ENCODE data around the gene AGGF1.

DNA sequence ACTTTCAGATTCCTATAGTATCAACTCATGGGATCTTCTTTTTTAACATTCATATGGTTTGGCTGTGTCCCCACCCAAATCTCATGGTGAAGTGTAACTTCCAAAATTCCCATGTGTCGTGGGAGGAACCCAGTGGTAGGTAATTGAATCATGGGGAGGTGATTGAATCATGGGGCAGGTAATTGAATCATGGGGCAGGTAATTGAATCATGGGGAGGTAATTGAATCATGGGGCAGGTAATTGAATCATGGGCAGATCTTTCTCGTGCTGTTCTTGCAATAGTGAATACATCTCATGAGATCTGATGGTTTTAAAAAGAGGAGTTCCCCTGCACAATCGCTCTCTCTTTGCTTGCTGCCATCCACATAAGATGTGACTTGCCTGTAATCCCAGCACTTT is 21.8 kb upstream of the AGGF1 start:
- TF ChIP-seq POLR2A (IDR thresholded peaks at IDR 0.05) (no peak), EP300 (IDR thresholded peaks at IDR 0.05) (no peak)
- TF ChIP-seq, protein P1, sequence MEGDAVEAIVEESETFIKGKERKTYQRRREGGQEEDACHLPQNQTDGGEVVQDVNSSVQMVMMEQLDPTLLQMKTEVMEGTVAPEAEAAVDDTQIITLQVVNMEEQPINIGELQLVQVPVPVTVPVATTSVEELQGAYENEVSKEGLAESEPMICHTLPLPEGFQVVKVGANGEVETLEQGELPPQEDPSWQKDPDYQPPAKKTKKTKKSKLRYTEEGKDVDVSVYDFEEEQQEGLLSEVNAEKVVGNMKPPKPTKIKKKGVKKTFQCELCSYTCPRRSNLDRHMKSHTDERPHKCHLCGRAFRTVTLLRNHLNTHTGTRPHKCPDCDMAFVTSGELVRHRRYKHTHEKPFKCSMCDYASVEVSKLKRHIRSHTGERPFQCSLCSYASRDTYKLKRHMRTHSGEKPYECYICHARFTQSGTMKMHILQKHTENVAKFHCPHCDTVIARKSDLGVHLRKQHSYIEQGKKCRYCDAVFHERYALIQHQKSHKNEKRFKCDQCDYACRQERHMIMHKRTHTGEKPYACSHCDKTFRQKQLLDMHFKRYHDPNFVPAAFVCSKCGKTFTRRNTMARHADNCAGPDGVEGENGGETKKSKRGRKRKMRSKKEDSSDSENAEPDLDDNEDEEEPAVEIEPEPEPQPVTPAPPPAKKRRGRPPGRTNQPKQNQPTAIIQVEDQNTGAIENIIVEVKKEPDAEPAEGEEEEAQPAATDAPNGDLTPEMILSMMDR (IDR thresholded peaks at IDR 0.05), result no peak

Measured in gastroesophageal sphincter (tissue), 3 donors.